AG04450 (cell line): ENCODE results near the gene VPS51. TPM values are rescaled to one million over a fixed set of nuclear protein-coding genes. Genes with fewer than 3 reads are reported as not detected.
A peak's percentile ranks its signal among the peaks of the same experiment; 100 is the strongest.
"Not testable (repeated sequence)": the region's sequence is repeated elsewhere in the genome, so short reads cannot be mapped to it uniquely, and the experiment has no call there.

Experiments used
- CTCF ChIA-PET: fragments of 300-600, 350-600 bp; formaldehyde crosslinking; extraction: SDS; loops from one replicate; lab custom pipeline; 2022; ENCODE audit warnings: antibody characterized with exemption, inconsistent platforms; lab: Charles Lee
- POLR2A ChIA-PET: fragments of 350-600 bp; formaldehyde crosslinking; extraction: SDS; loops from one replicate; lab custom pipeline; 2021; ENCODE audit warnings: antibody characterized with exemption, inconsistent platforms; lab: Yijun Ruan, JAX
- DNase-seq: peaks from one replicate; pipeline ENCODE4 v3.0.0-alpha.2; 2011; ENCODE audit warnings: low read depth, low spot score
- H3K27ac ChIP-seq: one replicate; pipeline ENCODE4 v1.5.1; 2012; ENCODE audit warnings: low read depth, low read length, control low read depth
- H3K27me3 ChIP-seq: one replicate; pipeline ENCODE4 v1.6.0; 2012; ENCODE audit warnings: low read length; ENCODE audit not compliant: control insufficient read depth, insufficient read depth
- H3K4me3 ChIP-seq: 2 replicates; pipeline ENCODE4 v1.5.1; 2011; ENCODE audit warnings: mild to moderate bottlenecking, low read depth, low read length, control low read depth
- H3K9me3 ChIP-seq: 2 replicates; pipeline ENCODE4 v1.5.1; 2012; ENCODE audit warnings: low read length; ENCODE audit not compliant: control insufficient read depth, insufficient read depth
- polyA plus RNA-seq: library from polyadenylated mRNA; depleted of rRNA; stranded (reverse); fragments of >200 nt; gene quantifications from 2 replicates; pipeline ENCODE4 v1.2.3, GENCODE V29; 2011
- TF ChIP-seq, protein P1 (sequence below): IDR thresholded peaks from 2 replicates; pipeline ENCODE4 v1.5.1; 2011; ENCODE audit warnings: low read depth, low read length, control low read depth, inconsistent platforms

VPS51 gene
- polyA plus RNA-seq, 1 experiment = 38.9 TPM

DNA sequence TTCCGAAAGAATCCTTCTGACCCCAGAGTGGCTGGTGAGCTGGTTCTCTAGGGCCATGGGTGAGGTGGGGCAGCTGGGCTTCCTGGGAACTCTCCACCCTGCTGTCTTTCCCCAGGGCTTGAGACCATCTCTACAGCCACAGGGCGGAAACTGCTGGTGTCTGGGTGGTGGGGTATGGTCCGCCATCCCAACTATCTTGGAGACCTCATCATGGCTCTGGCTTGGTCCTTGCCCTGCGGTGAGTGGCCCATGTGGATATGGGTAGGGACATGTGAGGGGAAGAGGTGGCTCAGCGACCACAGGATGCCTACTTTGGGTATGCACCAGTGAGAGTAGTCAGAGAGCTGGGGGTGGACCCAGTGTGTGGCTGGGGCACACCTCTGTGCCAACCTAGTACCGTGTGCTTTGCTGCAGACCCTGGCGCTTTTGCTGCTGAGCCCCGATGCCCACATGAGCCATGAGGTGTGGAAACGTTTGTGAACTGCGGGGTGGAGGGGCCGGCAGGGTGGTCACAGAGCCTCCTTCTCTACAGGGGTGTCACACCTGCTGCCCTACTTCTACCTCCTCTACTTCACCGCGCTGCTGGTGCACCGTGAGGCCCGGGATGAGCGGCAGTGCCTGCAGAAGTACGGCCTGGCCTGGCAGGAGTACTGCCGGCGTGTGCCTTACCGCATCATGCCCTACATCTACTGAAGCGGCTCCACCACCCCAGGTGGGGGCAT, 19.5 kb downstream of the VPS51 start:
- Histone ChIP-seq H3K9me3 (peaks cover 3% of the 10 kb centered on the region; the same call in 1 of the 2 replicates), H3K27ac (no peak overlapping the region), H3K4me3 (no peak overlapping the region), H3K27me3 (no peaks in the 10 kb centered on the region)
- DNase-seq = no peak
- TF ChIP-seq, protein P1, sequence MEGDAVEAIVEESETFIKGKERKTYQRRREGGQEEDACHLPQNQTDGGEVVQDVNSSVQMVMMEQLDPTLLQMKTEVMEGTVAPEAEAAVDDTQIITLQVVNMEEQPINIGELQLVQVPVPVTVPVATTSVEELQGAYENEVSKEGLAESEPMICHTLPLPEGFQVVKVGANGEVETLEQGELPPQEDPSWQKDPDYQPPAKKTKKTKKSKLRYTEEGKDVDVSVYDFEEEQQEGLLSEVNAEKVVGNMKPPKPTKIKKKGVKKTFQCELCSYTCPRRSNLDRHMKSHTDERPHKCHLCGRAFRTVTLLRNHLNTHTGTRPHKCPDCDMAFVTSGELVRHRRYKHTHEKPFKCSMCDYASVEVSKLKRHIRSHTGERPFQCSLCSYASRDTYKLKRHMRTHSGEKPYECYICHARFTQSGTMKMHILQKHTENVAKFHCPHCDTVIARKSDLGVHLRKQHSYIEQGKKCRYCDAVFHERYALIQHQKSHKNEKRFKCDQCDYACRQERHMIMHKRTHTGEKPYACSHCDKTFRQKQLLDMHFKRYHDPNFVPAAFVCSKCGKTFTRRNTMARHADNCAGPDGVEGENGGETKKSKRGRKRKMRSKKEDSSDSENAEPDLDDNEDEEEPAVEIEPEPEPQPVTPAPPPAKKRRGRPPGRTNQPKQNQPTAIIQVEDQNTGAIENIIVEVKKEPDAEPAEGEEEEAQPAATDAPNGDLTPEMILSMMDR = no peak
- ChIA-PET CTCF (no interaction called here), POLR2A (interaction anchor here (0.7 kb wide), 1 partner anchor 272 kb away, joined by 6 read pairs; no protein-coding TSS in a partner anchor)

DNA sequence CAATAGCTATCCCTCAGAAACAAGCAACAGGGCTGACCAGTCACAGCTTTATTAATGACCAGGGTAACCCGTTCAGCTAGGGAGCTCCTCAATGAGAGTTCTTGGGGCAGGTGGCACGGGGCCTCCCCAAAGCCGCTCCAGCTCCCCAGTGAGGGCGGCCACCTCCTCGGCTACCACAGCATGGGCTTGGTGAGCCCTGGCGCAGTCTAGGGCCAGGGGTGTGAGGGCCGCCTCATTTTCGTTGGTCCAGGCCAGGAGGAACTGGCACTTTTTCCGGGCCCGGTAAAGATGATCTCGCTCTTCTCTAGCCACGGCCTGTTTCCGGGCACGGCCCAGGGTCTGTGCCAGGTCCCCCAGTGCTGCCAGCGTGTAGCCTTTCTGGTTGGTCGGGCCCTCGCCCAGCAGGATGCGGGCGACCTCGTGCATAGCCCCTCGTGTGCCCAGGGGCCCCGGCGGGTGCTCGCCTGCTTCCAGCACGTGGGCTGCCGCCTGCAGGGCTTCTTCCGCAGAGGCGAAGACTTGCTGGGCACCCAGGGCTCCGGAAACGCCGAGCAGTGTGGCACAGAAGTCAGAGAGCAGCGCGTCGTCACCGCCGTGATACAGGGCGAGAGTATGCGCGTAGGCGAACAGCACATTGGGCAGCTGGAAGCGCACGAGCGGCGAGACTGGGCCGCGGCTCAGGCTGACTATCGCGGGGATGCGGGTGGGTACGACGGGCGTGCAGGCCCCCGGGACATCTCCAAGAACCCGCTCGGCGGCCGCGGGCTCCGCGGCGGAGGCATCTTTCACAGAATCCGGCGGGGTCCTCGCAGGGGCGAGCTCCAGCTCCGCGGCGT, 20.6 kb downstream of the VPS51 start:
- CTCF ChIA-PET = interaction anchor here (0.9 to 1.2 kb wide), 3 partner anchors 14 to 228 kb away, joined by 3 to 5 read pairs (median 3); no protein-coding TSS in a partner anchor
- peak; percentile 36 for DNase-seq
- TF ChIP-seq, protein P1 = no peak
- peaks cover 3% of the 10 kb centered on the region; the same call in 1 of the 2 replicates for H3K9me3 ChIP-seq
- peak overlapping the region; percentile 92 for H3K4me3 ChIP-seq
- H3K27me3 ChIP-seq = no peaks in the 10 kb centered on the region
- peak overlapping the region; percentile 73 for H3K27ac ChIP-seq
- POLR2A ChIA-PET = interaction anchor here (1.0 to 2.7 kb wide), 3 partner anchors 18 to 199 kb away, joined by 3 to 14 read pairs (median 5); partner anchors contain the start of genes CAPN1 and SYVN1

DNA sequence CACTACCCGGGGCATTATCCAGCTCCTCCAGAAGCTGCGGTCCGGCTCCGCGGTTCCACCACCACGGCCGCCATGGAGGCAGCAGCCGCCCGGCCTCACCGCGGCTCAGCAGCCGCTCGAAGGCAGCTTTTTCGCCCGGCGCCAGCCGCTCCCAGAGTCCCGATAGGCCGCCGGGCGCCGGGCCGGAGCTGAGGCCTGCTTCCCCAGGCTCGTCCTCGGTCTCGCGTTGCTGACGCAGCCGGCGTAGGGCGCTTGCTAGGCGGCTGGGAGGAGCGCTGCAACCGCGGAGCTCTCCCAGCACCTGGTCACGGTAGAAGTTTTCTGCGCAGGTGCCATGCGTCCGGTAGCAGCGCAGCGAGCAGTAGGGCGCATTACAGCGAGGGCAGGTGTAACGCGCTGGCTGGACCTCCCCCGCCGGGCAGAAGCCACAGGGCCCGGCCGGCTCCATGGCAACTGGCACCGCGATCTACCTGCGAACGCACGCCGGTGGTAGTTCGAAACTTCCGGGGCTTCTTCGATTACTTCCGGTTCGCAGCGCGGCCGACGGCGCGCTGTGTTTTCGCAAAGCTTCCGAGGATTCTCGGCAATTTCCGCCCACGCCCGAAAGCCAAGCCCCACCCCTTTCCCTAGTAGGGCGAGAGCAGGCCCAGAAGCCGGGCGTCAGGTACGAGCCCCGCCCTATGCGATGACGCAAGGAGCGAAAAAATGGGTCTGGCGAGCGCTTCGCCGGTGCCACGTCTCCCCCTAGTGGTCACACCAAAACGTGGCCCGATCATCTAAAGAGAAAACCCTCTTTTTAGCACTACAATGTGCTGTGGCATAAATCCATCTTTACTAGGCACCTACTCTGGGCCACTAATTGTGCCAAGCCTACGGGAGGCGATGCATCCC, 21.4 kb downstream of the VPS51 start, which contains the start of gene ZNHIT2:
TSS of gene ZNHIT2 (minus strand) at position 496 of the 891 bp plus-strand sequence. CDS start at position 448, 48 bp downstream.
- TF ChIP-seq, protein P1 = peak; percentile 89
- Histone ChIP-seq H3K9me3 (peaks cover 3% of the 10 kb centered on the region; the same call in 1 of the 2 replicates), H3K27ac (peak within 1 kb of the TSS; percentile 73), H3K4me3 (peak within 1 kb of the TSS; percentile 92), H3K27me3 (no peaks in the 10 kb centered on the region)
- DNase-seq = peak; percentile 98
- CTCF ChIA-PET = interaction anchor here (0.6 to 1.2 kb wide), 8 partner anchors 13 to 249 kb away, joined by 3 to 8 read pairs (median 3); no protein-coding TSS in a partner anchor
- POLR2A ChIA-PET = interaction anchor here (0.5 to 2.7 kb wide), 7 partner anchors 17 to 216 kb away, joined by 3 to 14 read pairs (median 3); partner anchors contain the start of genes CAPN1, DPF2 and SYVN1

DNA sequence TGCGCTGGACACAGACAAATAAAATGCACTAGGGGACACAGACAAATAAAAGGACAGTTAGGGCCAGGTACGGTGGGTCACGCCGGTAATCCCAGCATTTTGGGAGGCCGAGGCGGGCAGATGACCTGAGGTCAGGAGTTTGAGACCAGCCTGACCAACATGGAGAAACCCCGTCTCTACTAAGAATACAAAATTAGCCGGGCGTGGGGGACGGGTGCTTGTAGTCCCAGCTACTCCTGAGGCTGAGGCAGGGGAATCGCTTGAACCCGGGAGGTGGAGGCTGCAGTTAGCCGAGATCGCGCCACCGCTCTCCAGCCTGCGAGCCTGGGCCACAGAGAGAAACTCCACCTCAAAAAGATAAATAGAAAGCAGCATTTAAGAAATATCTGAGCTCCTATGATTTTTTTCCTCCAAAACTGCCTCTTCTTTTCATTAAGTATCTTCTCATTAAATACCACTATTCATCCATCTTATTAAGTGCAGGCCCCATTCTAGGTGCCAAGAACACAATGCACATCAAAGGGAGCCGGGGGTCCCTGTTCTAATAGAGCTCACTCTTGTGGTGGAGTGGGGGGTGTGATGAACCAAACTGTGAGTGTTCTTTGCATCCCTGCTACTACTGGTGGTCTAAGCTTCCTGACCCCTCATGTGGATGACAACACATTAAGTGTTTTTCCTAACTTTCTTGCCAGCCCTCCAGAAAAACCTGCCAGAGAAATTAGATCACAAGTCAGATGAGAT, 22.3 kb downstream of the VPS51 start:
- TF ChIP-seq, protein P1 = no peak
- H3K27ac ChIP-seq = peak overlapping the region; percentile 31
- no peaks in the 10 kb centered on the region for H3K27me3 ChIP-seq
- CTCF ChIA-PET = interaction anchor here (0.7 to 1.2 kb wide), 6 partner anchors 8 to 249 kb away, joined by 3 to 8 read pairs (median 3); no protein-coding TSS in a partner anchor
- no peak overlapping the region for H3K4me3 ChIP-seq
- POLR2A ChIA-PET = interaction anchor here (0.5 to 2.7 kb wide), 6 partner anchors 16 to 215 kb away, joined by 3 to 14 read pairs (median 4); partner anchors contain the start of genes CAPN1, DPF2 and SYVN1
- DNase-seq = no peak
- H3K9me3 ChIP-seq = peaks cover 3% of the 10 kb centered on the region; the same call in 1 of the 2 replicates

DNA sequence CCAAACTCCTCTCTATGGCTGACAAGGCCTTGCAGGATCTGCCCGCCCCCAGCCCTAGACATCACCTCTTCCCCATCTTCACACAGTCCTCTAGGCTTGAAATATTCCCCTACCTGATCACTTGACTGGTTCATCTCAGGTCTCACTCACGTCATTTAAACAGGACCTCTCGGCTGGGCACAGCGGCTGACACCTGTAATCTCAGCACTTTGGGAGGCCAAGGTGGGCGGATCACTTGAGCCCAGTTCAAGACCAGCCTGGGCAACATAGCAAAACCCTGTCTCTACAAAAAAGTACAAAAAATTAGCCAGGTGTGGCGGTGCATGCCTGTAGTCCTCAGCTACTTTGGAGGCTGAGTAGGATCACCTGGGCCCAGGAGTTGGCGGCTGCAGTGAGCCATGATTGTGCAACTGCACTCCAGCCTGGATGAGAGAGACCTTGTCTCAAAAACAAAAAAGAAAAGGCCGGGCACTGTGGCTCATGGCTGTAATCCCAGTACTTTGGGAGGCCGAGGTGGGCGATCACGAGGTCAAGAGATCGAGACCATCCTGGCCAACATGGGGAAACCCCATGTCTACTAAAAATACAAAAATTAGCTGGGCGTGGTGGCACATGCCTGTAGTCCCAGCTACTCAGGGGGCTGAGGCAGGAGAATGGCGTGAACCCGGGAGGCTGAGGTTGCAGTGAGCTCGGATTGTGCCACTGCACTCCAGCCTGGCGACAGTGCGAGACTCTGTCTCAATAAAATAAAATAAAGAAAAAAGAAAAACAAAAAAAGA, 23.1 kb downstream of the VPS51 start:
- H3K27ac ChIP-seq = peak overlapping the region; percentile 2

More for the DNA sequence above, 23.1 kb downstream of the VPS51 start:
- ChIA-PET CTCF (interaction anchor here (0.7 to 1.2 kb wide), 5 partner anchors 9 to 250 kb away, joined by 3 to 8 read pairs (median 3); no protein-coding TSS in a partner anchor), POLR2A (interaction anchor here (2.7 kb wide), 1 partner anchor 15 kb away, joined by 14 read pairs; the partner anchor contains the start of gene SYVN1)
- H3K9me3 ChIP-seq, H3K27me3 ChIP-seq, H3K4me3 ChIP-seq, DNase-seq: not testable (repeated sequence)
